Heart left ventricle (tissue), 13 donors: Measurements from ENCODE around the gene AKAP13.

Experiments
- CTCF ChIP-seq, 12 donors: fragments of 200-600 bp; sonication (generic) in 4 of 12; IDR thresholded peaks; one replicate each; pipeline versions ENCODE4 v1.5.0 to v1.8.0; 2018 to 2022; ENCODE audit warnings: antibody characterized with exemption in 12 of 12, mild to moderate bottlenecking in 5 of 12
- POLR2A ChIP-seq, 2 donors: fragments of 450-650 bp; IDR thresholded peaks; one replicate each; pipeline ENCODE4 v1.6.1; 2017; ENCODE audit warnings: antibody characterized with exemption in 2 of 2, mild to moderate bottlenecking in 2 of 2, moderate library complexity in 2 of 2
- donor health status: ischemic (EF 13 %, LVEDD 7.1; RV severe dilation, severe dysfunction).
- donor health status: DM: no; HTN: yes; CAD: no.
- donor health status: DM: no; HTN: no; CAD: no.
- donor health status: ischemic (EF 25% LVEDD 6.9; RV normal size, moderate dysfunction).
- donor health status: ischemic (EF 25% LVEDD 5.7; RV mildly dilated, moderate dysfunction).
- donor health status: ischemic (EF 35%, LVEDD 5.7; RV mildly dilated, moderate dysfunction).
- donor health status: nonischemic (EF 11% LVEDD 7.7; RV severe dilation, severe dysfunction).
- donor health status: DM: yes; HTN: yes; CAD: no.
- donor health status: PGD.
- donor health status: ischemic (EF 29% LVEDD 5.4; RV normal size, mild dysfunction).
- donor health status: nonischemic (EF 23%, LVEDD 6.1; RV moderate dilation, normal function).

- TF ChIP-seq CTCF (IDR thresholded peaks at IDR 0.05) (no peak), POLR2A (IDR thresholded peaks at IDR 0.05) (no peak)
Measured at GRCh38 chr15:85377986-85378385, 2.4 kb upstream of the AKAP13 start.
